ENCODE measurements around the gene ACTA2.

GRCh38 chr10:88987840-88988239, 35.3 kb upstream of the ACTA2 start:
- TF ChIP-seq CTCF (conservative IDR thresholded peaks at IDR 0.05) (no peak), ZFX (IDR thresholded peaks at IDR 0.05) (no peak)

Measured in C4-2B (cell line).